Aorta (tissue), 5 donors: ENCODE data around the gene RPL19. TPM values are rescaled to one million over a fixed set of nuclear protein-coding genes. Genes with fewer than 3 reads are reported as not detected.

Experiments
- ATAC-seq: fragments of 200-7000 bp; cut with Tn5 transposase; one replicate; pipeline ENCODE4 v1.9.1; 2022; ENCODE audit warnings: moderate library complexity; ENCODE audit not compliant: low FRiP score
- DNase-seq, 2 donors: peaks; one replicate each; pipeline ENCODE4 v3.0.0-alpha.2; 2020
- H3K27ac ChIP-seq, 2 donors: one replicate each; pipeline ENCODE4 v1.5.1; 2013; ENCODE audit warnings: low read length in 2 of 2, mild to moderate bottlenecking in 2 of 2, moderate library complexity in 2 of 2, control low read depth in 1 of 2, inconsistent platforms in 1 of 2, low read depth in 1 of 2
- H3K27me3 ChIP-seq, 2 donors: one replicate each; pipeline ENCODE4 v1.6.1; 2013; ENCODE audit warnings: control low read depth in 1 of 2, low read length in 1 of 2, mild to moderate bottlenecking in 1 of 2, moderate library complexity in 1 of 2; ENCODE audit not compliant: insufficient read depth in 2 of 2, control insufficient read depth in 1 of 2
- H3K36me3 ChIP-seq, 2 donors: one replicate each; pipeline ENCODE4 v1.6.1; 2013; ENCODE audit warnings: control low read depth in 1 of 2, low read length in 1 of 2, mild to moderate bottlenecking in 1 of 2; ENCODE audit not compliant: insufficient read depth in 2 of 2, control insufficient read depth in 1 of 2
- H3K4me1 ChIP-seq, 2 donors: one replicate each; pipeline ENCODE4 v1.6.1; 2013; ENCODE audit warnings: low read length in 2 of 2, control low read depth in 1 of 2, mild to moderate bottlenecking in 1 of 2, moderate library complexity in 1 of 2; ENCODE audit not compliant: insufficient read depth in 2 of 2, control insufficient read depth in 1 of 2
- H3K4me3 ChIP-seq, 2 donors: one replicate each; pipeline ENCODE4 v1.5.1; 2013; ENCODE audit warnings: low read length in 2 of 2, control low read depth in 1 of 2, mild to moderate bottlenecking in 1 of 2
- H3K9me3 ChIP-seq: one replicate; pipeline ENCODE4 v1.6.1; 2013; ENCODE audit warnings: mild to moderate bottlenecking, low read length; ENCODE audit not compliant: control insufficient read depth
- WGBS, 2 donors: extraction: QIAGEN DNeasy Blood & Tissue Kit; methylation state at CpG; one replicate each; pipeline ENCODE4 v1.1.7; 2013; 5-methylcytosine and 5-hydroxymethylcytosine counted together
- intact Hi-C, 2 donors: fragments of 100-400 bp; cut with DNase I; formaldehyde crosslinking; loops; one replicate each; pipeline versions ENCODE4 v1.14.2 to v1.15.0; 2022
- polyA plus RNA-seq, 2 donors: library from polyadenylated mRNA; stranded (reverse); fragments of 200-250 nt; gene quantifications; one replicate each; pipeline ENCODE4 v1.2.3, GENCODE V29; 2013
- total RNA-seq, 2 donors: library from RNA; stranded (reverse); fragmentation: NEBNext Ultra II Directional; extraction: Animal tissue kit (Norgen Biotek cat#: 25700); gene quantifications; one replicate each; pipeline ENCODE4 v1.2.1, GENCODE V29; 2021
- donor health status: healthy with polysubstance abuse.
- donor health status: Bipolar disorder and iron deficiency.
- donor health status: DM: no; HTN: no; CAD: no.
- donor health status: DM: no; HTN: no; CAD: no.
- donor health status: DM: yes; HTN: yes; CAD: no.

The RPL19 gene
- total and polyA plus RNA-seq, 4 donors: 1,206 to 3,759 (median 2,107) TPM

DNA sequence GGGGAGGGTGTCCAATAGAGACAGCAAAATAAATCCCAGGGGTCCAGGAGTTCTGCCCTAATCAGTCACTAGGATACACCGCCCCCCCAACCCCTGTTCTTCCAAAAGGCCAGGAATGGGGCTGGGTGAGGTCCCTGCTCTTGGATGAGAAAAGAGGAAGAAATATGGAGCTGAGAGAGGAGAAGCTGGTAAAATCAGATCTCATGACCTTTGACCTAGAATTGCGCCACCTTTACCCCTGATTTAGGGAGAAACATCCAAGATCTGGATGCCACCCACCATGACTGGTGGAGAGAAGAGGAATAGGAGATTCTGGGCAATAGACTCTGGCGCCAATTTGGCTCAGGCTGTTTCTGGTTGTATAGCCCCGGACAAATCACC lies 1.9 kb upstream of the RPL19 start:
- 66 to 71% methylated on average over 4 of the region's 4 CpGs for WGBS, 2 donors
- ATAC-seq (no peak), DNase-seq (no peak)
- no peaks in the 10 kb centered on the region for H3K9me3 ChIP-seq
- intact Hi-C loops: loop anchor here in 1 of 2 donors (5.0 kb wide), 1 partner anchor 34 kb away; no protein-coding TSS in a partner anchor
- no peaks in the 10 kb centered on the region for H3K27me3 ChIP-seq
- H3K4me3 ChIP-seq: no peak overlapping the region
- peaks cover 0 to 3% of the 10 kb centered on the region in 2 donors for H3K4me1 ChIP-seq
- H3K27ac ChIP-seq: peak overlapping the region in 1 of 2 donors; percentile 66
- no peaks in the 10 kb centered on the region for H3K36me3 ChIP-seq

DNA sequence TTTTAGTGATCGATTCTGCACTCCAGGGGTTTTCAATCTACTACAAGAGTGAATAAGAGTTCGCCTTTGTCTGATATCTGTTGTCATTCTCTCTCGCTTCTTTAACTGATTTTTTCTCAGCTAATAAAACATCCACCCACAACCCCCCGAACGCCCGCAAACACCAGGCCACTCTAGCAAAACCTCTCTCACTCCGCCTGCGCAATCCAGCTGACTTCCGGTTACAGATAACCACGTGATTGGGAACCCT lies 338 bp upstream of the RPL19 start:
- peak overlapping the region in 1 of 2 donors; percentile 39 for H3K4me3 ChIP-seq
- H3K4me1 ChIP-seq: peaks cover 0 to 3% of the 10 kb centered on the region in 2 donors
- WGBS, 2 donors: 0 to 1% methylated on average over 10 of the region's 10 CpGs
- ATAC-seq (peak; percentile 89), DNase-seq (peak; percentile 93 to 95)
- no peaks in the 10 kb centered on the region for H3K27me3 ChIP-seq
- intact Hi-C loops: loop anchor here in 1 of 2 donors (5.0 kb wide), 1 partner anchor 33 kb away; no protein-coding TSS in a partner anchor
- H3K36me3 ChIP-seq: peaks cover 0 to 3% of the 10 kb centered on the region in 2 donors
- H3K27ac ChIP-seq: peak overlapping the region; percentile 30 to 58
- H3K9me3 ChIP-seq: no peaks in the 10 kb centered on the region

DNA sequence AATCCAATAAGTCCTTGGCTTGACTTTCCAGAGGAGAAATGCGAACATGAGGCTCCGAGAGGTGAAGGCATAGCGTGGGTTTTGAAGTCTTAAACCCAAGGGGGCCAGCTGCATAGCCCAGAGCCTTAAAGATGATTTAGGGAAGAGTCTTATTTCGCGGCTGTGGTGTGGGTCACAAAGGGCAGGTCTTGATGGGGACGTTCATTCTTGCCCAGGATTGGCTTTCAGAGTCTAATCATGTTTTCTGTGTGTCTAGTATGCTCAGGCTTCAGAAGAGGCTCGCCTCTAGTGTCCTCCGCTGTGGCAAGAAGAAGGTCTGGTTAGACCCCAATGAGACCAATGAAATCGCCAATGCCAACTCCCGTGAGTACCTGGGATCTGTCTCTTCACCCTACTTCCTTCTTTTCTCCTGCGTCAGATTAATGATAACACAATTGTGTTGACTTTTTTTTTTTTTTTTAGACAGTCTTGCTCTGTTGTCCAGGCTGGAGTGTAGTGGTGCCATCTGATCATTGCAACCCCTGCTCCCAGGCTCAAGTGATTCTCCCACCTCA lies 951 bp downstream of the RPL19 start:
- H3K27me3 ChIP-seq: no peaks in the 10 kb centered on the region
- WGBS, 2 donors: 47 to 50% methylated on average over 11 of the region's 11 CpGs
- DNase-seq (no peak), ATAC-seq (no peak)
- H3K36me3 ChIP-seq: peaks cover 0 to 3% of the 10 kb centered on the region in 2 donors
- peak overlapping the region; percentile 70 to 99 for H3K4me3 ChIP-seq
- intact Hi-C loops: no loop called here
- peaks cover 0 to 2% of the 10 kb centered on the region in 2 donors for H3K4me1 ChIP-seq
- H3K27ac ChIP-seq: no peak overlapping the region
- no peaks in the 10 kb centered on the region for H3K9me3 ChIP-seq

DNA sequence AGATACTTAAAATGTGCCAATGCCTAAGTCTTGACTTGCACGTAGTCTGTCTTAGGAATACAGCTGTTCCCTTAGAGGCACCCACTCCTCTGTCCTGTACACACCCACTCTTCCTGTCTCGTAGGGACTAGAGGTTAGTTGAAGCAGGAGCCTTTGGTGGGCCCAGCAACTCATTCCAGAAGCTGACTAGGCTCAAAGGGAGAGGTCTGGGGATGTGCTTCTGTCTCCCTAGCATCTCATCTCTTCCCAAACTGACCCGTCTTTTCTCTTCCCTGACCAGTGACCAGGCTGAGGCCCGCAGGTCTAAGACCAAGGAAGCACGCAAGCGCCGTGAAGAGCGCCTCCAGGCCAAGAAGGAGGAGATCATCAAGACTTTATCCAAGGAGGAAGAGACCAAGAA lies 4.2 kb downstream of the RPL19 start:
- peaks cover 0 to 2% of the 10 kb centered on the region in 2 donors for H3K4me1 ChIP-seq
- ATAC-seq (no peak), DNase-seq (no peak)
- peaks cover 0 to 3% of the 10 kb centered on the region in 2 donors for H3K36me3 ChIP-seq
- no peak overlapping the region for H3K27ac ChIP-seq
- intact Hi-C loops: no loop called here
- no peaks in the 10 kb centered on the region for H3K27me3 ChIP-seq
- 79 to 83% methylated on average over 8 of the region's 8 CpGs for WGBS, 2 donors
- no peak overlapping the region for H3K4me3 ChIP-seq
- H3K9me3 ChIP-seq: no peaks in the 10 kb centered on the region

- no peak for ATAC-seq
- WGBS, 2 donors: 72 to 76% methylated on average over 3 of the region's 3 CpGs
- no peak overlapping the region for H3K4me3 ChIP-seq
- peaks cover 0 to 3% of the 10 kb centered on the region in 2 donors for H3K36me3 ChIP-seq
- intact Hi-C loops: no loop called here
- H3K27ac ChIP-seq: no peak overlapping the region
- no peaks in the 10 kb centered on the region for H3K27me3 ChIP-seq
- H3K9me3 ChIP-seq: no peaks in the 10 kb centered on the region
- DNase-seq: no peak
- H3K4me1 ChIP-seq: peaks cover 0 to 2% of the 10 kb centered on the region in 2 donors
Observed at GRCh38 chr17:39205112-39205526, 5.0 kb downstream of the RPL19 start.

DNA sequence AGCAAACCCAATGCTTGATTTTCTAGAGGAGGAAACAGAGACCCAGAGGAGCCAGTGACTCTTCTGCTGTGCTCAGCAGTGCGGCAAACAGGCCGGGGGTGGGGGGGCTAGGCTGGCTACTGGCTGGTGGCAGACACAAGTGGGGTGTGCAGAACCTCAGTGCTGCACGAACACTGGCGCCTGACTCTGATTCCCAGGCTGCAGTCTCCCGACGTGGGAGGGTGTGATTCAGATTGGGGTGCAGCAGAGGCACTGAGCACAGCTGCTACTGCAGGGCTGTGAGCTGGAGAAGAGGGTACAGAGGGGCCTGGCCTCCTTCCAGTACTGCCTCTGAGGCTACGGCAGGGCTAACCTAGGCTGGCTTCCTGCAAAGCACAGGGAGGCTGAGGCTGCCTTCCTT lies 8.1 kb downstream of the RPL19 start:
- WGBS, 2 donors: 62 to 65% methylated on average over 7 of the region's 7 CpGs
- no peaks in the 10 kb centered on the region for H3K4me1 ChIP-seq

GRCh38 chr17:39208893-39209292 lies 8.8 kb downstream of the RPL19 start:
- Histone ChIP-seq H3K4me1 (no peaks in the 10 kb centered on the region), H3K9me3 (no peaks in the 10 kb centered on the region), H3K36me3 (peaks cover 0 to 3% of the 10 kb centered on the region in 2 donors), H3K27me3 (no peaks in the 10 kb centered on the region), H3K27ac (no peak overlapping the region), H3K4me3 (no peak overlapping the region)
- 53 to 57% methylated on average over 8 of the region's 8 CpGs for WGBS, 2 donors
- DNase-seq (no peak), ATAC-seq (no peak)
- intact Hi-C loops: no loop called here

More for the DNA sequence above, 8.1 kb downstream of the RPL19 start:
- Histone ChIP-seq H3K27me3 (no peaks in the 10 kb centered on the region), H3K9me3 (no peaks in the 10 kb centered on the region), H3K4me3 (no peak overlapping the region), H3K27ac (no peak overlapping the region), H3K36me3 (peaks cover 0 to 3% of the 10 kb centered on the region in 2 donors)
- ATAC-seq: no peak
- intact Hi-C loops: no loop called here
- DNase-seq: no peak

DNA sequence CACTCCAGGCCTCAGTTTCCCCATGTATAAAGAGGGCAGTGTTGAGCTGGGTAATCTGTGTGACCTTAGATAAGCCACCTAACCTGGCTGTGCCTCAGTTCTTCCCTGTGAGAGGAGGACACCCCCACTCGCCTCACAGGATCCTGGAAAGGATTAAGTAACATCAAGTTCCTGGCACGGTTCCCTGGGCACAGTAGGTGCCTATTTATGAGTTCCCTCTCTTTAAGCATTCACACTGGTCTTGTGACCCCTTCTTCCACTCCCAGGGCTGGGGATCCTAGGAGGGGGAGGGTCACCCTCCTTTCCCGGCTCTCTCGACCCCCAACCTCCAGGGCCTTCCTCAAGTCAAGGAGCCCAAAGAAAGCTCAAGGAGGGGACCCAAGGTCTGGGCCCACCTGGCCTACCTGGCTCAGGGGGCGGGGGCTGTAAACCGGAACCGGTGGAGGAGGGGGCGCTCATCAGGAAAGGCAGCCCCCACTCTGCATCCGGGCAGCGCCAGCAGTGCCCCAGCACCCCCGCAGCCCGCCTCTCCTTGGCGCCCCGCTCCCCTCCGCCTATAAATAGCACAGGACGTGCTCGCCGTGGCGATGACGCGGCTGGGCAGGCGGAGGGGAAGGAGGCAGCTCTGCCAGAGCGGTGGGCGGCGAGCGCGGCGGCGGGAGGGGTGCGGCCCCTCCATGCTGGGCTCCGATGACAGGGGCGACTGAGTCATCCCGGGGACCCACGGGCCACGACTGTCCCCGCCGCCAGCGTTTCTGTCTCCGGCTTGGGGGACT lies 9.4 kb downstream of the RPL19 start:
- Histone ChIP-seq H3K9me3 (no peaks in the 10 kb centered on the region), H3K4me1 (no peaks in the 10 kb centered on the region), H3K27ac (peak overlapping the region in 1 of 2 donors; percentile 34), H3K36me3 (no peaks in the 10 kb centered on the region), H3K27me3 (no peaks in the 10 kb centered on the region), H3K4me3 (no peak overlapping the region)
- 0 to 1% methylated on average over 39 of the region's 39 CpGs for WGBS, 2 donors
- intact Hi-C loops: no loop called here
- DNase-seq: peak; percentile 94 to 97
- peak; percentile 90 for ATAC-seq

- DNase-seq (no peak), ATAC-seq (no peak)
- intact Hi-C loops: no loop called here
- H3K4me1 ChIP-seq: no peaks in the 10 kb centered on the region
- H3K9me3 ChIP-seq: no peaks in the 10 kb centered on the region
- H3K27ac ChIP-seq: peak overlapping the region in 1 of 2 donors; percentile 34
- H3K4me3 ChIP-seq: no peak overlapping the region
- H3K36me3 ChIP-seq: no peaks in the 10 kb centered on the region
- no peaks in the 10 kb centered on the region for H3K27me3 ChIP-seq
- 5 to 8% methylated on average over 21 to 22 of the region's 22 CpGs for whole genome bisulfite sequencing, 2 donors
Observed at GRCh38 chr17:39210093-39210434, 10.0 kb downstream of the RPL19 start.
